NCI-H2081 (cell line): ENCODE measurements around the gene C19orf18.
"Not testable (repeated sequence)": the region's sequence is repeated elsewhere in the genome, so short reads cannot be mapped to it uniquely, and the experiment has no call there.

Experiments used
- DNase-seq, 2 experiments: peaks; one replicate each; lab custom pipeline; 2025; lab: John Stamatoyannopoulos, UW

The C19orf18 gene

GRCh38 chr19:57974434-57974833 lies at the start of gene C19orf18:
Gene C19orf18 (minus strand): TSS chr19:57974534. CDS start chr19:57974432, 102 bp downstream.
- no peak for DNase-seq

DNA sequence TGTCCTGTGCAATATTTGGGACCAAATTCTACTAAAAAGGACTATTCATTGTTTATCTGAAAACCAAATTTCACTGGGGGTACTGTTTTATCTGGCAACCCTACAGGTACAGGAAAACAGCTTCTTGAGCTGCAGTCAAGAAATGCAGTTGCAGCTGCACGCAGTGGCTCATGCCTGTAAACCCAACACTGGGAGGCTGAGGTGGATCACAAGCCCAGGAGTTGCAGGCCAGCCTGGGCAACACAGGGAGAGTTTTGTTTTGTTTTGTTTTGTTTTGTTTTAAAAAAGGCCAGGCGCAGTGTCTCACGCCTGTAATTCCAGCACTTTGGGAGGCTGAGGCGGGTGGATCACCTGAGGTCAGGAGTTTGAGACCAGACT lies 47.9 kb upstream of the C19orf18 start:
- DNase-seq = no peak

DNA sequence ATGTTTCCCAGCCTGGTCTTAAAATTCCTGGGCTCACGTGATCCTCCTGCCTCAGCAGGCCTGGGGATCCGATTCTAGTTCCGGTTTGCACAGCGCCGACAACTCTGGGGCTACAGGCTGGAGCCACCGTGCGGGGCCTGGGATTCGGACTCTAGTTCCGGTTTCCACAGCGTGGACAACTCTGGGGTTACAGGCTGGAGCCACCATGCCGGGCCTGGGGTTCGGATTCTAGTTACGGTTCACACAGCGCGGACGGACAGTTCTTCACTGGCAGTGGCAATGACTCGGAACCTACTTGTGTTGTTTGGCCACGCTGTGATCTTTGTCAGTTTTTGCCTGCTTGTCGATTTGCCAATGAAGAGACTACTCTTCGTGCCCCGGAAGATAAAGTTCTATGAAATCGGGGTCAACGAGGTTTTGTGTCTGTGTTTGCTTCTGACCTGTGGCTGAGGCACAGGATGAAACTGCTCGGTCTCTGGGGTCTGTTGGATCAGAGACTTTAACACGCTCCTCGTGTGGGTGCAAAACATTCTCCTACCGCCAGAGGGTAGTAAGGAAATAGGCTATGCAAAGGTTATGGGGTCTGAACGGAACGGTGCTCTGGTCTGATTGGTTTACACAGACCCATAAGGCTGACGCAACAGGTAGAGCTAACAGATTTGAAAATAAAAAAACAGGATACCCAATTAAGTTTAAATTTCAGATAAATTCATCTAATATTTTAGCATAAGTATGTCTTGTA lies 47.4 kb upstream of the C19orf18 start:
- peak; percentile 4 to 7 for DNase-seq

- no peak for DNase-seq
These were observed 45.8 kb upstream of the C19orf18 start for GRCh38 chr19:58020129-58020528.

DNA sequence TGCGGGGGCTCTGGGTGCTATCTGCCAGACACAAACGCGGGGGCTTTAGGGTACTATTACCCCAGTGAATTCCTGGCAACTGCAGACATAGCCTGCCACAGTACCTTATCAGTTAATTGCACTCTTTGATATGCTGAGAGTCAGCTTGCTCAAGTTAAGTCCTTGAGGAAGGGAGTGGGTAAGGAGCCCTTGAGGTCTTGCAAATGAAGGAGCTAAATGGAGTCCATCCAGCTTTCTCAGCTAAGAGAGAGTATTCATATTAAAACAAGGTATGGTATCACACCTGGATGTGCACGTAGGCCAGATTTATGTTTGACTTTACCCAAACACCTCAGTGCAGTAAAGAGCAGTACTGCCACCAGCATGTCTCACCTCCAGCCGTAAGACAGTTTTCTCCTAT lies 39.8 kb upstream of the C19orf18 start:
- DNase-seq = no peak

DNA sequence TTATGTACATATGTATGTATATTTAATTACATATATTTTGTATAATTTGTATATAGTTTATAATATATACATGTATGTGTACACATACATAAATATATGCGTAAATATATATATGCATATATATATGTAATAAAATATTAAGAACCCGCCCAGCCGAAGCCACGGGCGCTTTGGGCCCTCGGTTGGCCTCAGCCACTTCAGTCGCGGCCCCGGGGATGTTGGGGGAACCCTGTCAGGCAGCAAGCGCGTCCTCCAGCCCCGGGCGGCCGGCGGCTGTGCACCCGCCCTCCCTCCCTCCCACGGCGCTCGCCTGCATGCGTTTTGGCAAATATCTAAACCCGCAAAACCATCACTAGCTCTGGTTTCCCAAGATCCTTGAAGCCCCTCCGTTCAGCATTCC lies 36.2 kb upstream of the C19orf18 start:
- DNase-seq = no peak

DNA sequence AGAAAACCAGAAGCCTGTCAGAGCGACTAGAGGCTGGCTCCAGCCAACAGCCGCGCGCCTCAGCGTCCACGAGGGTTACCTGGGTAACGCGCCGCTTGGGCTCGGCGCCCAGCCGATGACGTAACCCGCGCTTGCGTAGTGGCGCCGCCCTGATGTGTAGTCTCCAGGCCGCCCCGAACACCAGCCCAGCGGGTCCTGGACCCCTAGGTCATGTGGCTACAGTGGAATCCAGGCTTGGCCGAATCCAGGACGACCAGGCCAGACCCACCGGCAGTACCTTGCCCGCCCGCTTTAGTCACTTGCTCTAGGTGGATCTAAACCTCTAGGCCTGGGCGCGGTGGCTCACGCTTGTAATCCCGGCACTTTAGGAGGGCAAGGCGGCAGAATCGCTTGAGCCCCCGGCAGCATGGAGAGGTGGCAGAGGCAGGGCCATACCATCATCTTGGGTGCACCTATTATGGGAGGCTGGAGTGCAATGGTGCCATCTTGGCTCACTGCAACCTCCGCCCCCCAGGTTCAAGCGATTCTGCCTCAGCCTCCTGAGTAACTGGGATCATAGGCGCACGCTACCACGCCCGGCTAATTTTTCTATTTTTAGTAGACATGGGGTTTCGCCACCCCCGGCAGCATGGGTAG lies 35.5 kb upstream of the C19orf18 start:
- DNase-seq = no peak

- no peak for DNase-seq
These were observed 34.9 kb upstream of the C19orf18 start for GRCh38 chr19:58009301-58009665.

DNA sequence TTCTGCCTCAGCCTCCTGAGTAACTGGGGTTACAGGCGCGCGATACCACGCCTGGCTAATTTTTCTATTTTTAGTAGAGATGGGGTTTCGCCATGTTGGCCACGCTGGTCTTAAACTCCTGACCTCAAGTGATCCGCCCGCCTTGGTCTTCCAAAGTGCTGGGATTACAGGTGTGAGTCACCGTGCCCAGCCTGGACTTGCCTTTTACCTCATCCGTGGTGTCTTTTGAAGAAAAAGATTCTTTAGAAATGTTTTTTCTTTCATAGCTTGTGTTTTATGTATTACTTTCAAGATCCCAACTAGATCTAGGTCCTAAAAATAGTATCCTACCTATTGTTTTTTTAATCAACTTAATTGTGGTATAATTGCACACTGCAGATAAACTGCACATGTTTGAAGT lies 34.5 kb upstream of the C19orf18 start:
- DNase-seq = not testable (repeated sequence)

DNA sequence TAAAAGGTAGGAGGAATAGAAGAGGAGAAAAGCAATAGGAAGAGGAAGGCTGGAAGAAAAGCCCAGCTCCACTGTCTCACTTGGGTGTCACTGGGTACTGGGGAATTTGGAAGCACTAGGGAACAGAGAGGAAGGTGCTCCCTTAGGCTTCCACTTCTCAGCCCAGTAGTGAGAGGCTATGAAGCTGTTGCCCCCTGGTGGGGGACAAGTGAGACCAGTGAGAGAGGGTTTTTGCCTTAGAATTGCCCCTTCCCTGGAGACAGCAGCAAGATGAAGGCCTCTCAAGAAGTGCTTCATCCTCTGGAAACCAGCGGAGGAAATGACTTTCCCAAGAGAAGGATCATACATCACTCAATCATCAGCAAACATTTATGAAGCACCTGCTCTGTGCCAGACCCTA lies 33.0 kb upstream of the C19orf18 start:
- DNase-seq = no peak

DNA sequence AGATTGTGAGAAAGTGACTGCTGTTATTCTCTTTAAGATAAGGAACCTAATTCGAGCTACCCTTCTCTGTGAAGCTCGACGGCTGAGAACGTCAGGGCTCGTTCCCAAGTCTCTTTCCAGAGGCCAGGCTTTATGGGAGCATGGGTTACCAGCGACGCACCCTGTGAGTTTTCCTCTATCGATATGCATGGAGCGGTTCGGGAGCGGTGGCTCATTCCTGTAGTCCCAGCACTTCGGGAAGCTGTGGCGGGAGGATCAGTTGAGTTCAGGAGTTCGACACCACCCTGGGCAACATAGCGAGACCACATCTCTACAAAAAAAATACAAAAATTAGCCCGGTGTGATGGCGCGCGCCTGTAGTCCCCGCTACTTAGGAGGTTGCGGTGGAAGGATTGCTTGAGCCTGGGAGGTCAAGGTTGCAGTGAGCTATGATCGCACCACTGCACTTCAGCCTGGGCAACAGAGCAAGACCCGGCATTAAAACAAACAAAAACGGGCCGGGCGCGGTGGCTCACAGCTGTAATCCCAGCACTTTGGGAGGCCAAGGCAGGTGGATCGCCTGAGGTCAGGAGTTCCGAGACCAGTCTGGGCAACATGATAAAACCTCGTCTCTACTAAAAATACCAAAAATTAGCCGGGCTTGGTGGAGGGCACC lies 29.0 kb upstream of the C19orf18 start:
- DNase-seq = no peak

- DNase-seq = peak; percentile 67 to 86
These were observed 28.2 kb upstream of the C19orf18 start, which contains the start of gene ZNF606 for GRCh38 chr19:58002384-58003173. Gene ZNF606 (minus strand): TSS chr19:58002820. CDS start chr19:58001319, 1,501 bp downstream.

DNA sequence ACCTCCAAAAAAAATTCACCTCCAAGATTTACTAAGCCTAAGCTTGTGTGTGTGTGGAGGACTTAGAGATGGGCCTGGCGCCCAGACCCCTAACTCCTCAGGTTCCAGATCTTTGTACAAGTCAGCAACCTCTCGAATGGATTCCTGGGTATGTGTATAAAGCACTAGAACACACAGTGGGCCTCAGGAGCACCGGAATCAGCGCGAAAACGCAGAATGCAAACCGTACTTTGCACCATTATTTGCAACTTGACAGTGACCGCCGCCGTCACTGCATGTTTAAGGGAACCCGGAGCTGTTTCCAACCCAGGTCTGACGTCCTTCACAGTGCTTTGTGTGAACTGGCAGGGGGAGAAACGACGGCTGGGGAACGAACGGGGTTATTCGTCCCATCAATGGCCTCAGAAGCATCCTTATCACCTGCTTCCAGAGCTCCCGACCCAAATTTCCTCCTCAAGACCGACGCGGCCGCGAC lies 27.6 kb upstream of the C19orf18 start:
- no peak for DNase-seq

DNA sequence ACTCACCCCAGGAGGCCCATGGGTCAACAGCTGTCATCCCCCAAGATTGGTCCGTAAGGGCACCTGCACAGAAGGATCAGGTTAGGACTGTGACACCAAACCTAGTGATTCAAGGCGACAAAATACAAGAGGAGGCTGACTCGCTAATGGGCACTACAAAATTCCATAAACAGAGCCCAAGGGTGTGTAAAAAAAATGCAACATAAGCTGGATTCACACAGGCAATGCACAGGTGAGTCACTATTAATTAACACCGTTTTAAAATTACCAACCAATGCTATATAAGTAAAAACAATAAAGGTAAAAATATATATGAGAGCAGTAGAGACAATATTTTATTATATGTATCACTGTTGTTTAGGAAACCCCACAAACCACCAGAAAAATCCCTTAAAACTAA lies 26.3 kb upstream of the C19orf18 start:
- DNase-seq = no peak

- DNase-seq = no peak
These were observed 18.5 kb upstream of the C19orf18 start for GRCh38 chr19:57992841-57993240.

DNA sequence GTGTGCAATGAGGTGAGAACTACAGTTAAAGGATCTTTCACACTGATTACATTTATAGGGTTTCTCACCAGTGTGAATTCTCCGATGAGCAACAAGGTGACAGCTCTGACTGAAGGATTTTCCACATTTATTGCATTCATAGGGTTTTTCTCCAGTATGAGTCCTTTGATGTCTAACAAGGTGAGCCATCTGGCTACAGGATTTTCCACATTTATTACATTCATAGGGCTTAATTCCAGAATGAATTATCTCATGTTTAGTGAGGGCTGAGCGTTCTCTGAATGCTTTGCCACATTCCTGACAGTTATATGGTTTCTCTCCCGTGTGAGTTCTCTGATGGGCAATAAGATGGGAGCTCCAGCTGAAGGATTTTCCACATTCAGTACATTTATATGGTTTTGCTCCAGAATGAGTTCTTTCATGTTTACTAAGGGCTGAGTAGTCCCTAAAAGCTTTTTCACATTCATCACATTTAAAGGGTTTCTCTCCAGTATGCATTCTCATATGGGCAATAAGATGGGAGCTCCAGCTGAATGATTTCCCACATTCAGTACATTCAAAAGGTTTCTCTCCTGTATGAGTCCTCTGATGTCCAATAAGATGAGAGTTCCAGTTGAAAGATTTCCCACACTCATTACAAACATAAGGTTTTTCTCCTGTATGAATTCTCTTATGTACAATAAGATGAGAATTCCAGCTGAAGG lies 4.4 kb upstream of the C19orf18 start:
- no peak for DNase-seq

DNA sequence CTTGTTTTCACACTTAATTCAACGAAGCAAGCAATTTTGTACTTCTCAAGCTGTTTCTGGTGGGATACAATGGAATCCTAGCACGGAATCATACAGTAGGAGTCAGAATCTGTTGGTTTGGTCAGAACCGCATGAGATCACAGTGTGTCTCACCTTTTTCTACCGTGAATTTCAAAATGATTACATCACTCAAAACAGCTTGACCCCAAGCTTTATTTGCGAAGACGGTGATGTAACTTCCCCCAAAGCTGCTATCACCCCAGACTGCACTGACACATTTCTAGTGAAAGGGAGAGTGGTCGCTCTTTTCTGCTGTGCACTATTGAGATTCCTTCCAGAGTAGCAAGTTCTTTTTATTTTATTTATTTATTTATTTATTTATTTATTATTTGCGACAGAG lies 9.6 kb downstream of the C19orf18 start:
- DNase-seq = no peak

DNA sequence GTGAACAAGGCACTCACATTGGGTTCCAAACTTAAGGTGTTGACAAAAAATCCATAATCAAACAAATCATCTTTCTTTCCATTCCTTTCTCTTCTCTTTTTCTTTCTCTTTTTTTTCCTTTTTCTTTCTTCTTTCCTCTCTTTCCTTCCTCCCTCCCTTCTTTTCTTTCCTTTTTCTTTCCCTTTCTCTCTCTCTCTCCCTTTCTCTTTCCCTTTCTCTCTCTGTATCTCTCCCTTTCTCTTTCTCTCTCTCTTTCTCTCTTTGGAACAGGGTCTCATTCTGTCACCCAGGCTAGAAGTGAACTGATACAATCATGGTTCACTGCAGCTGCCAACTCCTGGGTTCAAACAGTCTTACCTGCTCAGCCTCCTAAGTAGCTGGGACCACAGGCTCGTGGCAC lies 12.5 kb downstream of the C19orf18 start:
- no peak for DNase-seq

- no peak for DNase-seq
These were observed 19.3 kb downstream of the C19orf18 start for GRCh38 chr19:57954996-57955395.

DNA sequence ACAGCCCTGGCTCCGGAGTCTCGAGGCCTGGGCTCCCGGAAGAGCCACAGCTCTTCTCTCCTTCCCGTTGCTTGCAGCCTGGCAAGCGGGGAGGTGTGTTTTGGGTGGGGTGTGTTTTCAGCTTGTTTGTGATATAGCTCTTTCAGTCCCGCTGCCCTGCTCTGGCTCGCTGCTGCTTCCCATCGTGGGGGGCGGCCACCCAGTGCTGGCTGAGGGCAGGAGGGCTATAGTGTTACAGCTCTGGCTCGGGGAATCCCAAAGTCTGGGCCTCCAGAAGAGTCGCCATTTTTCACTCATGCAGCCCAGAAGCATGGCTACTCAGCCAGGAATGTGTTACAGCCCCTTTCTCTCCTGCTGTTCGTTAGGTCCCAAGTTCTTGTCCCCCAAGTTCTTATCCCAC lies 24.6 kb downstream of the C19orf18 start:
- no peak for DNase-seq

DNA sequence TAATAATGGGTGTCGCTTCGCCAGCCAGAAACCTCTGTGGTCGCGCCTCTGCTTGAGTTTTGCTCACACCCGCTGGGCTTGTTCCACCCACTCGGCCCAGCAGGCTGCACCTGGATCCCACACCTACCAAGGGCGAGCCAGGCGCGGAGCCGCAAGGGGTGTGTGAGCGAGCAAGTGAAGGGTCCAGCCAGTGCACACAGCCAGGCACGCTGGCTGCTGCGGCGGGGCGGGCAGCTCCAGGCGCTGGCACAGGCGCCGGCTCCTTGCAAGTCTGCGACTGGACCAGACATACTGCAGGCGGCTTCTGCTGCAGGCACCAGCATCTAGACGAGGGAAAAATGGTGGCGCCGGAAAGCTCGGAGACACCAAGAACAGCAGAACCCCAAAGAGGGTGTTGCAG lies 25.0 kb downstream of the C19orf18 start:
- DNase-seq = no peak
